Dendritic cell treated with granulocyte-macrophage colony-stimulating factor and Interleukin-4, amounts not matched to agents 40 ng/mL and 50 ng/mL, for 4 days (primary cell): ENCODE data around the gene FTO.

ENCODE experiments used
- H3K27ac Mint-ChIP-seq: one replicate; pipeline ENCODE4 v1.8.0; 2022; ENCODE audit warnings: mild to moderate bottlenecking, mixed read lengths
- H3K27me3 Mint-ChIP-seq: one replicate; pipeline ENCODE4 v1.8.0; 2022; ENCODE audit warnings: mild to moderate bottlenecking, mixed read lengths
- H3K36me3 Mint-ChIP-seq: one replicate; pipeline ENCODE4 v1.8.0; 2022; ENCODE audit warnings: low read depth, mixed read lengths
- H3K4me1 Mint-ChIP-seq: one replicate; pipeline ENCODE4 v1.8.0; 2022; ENCODE audit warnings: low read depth, mixed read lengths
- H3K4me3 Mint-ChIP-seq: one replicate; pipeline ENCODE4 v1.8.0; 2022; ENCODE audit warnings: mild to moderate bottlenecking, moderate library complexity, mixed read lengths
- H3K9me3 Mint-ChIP-seq: one replicate; pipeline ENCODE4 v1.8.0; 2022; ENCODE audit warnings: mixed read lengths
- intact Hi-C: fragments of 100-400 bp; cut with micrococcal nuclease; formaldehyde crosslinking; loops from one replicate; pipeline ENCODE4 v1.15.0; 2022

The FTO gene

DNA sequence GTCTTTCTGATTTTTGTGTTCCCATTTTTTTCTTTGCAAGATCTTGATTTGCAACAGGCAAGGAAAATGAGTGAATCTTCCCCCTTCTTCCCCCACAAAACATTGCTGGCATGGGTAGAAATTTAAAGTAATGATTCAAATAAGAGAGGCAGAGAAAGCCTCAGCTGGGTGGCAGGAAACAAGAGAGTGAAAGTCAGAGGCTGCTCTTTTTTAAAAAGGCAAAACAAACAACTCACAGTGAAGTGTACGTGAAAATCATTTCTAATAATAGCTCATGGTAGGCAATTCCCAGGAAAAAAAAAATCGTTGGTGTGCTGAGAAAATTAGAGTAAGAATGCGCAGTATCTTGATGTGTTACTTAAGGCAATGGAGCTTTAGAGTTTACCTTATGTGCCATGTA is 229.5 kb downstream of the FTO start:
- Mint-ChIP-seq H3K27me3 (no peaks in the 10 kb centered on the region), H3K9me3 (no peaks in the 10 kb centered on the region), H3K36me3 (peaks cover 10% of the 10 kb centered on the region), H3K4me3 (no peak overlapping the region), H3K4me1 (no peaks in the 10 kb centered on the region), H3K27ac (no peak overlapping the region)
- intact Hi-C loops = no loop called here

GRCh38 chr16:53936052-53936451 is 232.1 kb downstream of the FTO start:
- Mint-ChIP-seq H3K9me3 (no peaks in the 10 kb centered on the region), H3K36me3 (peaks cover 14% of the 10 kb centered on the region), H3K4me1 (no peaks in the 10 kb centered on the region), H3K4me3 (no peak overlapping the region), H3K27me3 (no peaks in the 10 kb centered on the region), H3K27ac (no peak overlapping the region)
- intact Hi-C loops = no loop called here

- Mint-ChIP-seq H3K27me3 (no peaks in the 10 kb centered on the region), H3K4me3 (no peak overlapping the region), H3K36me3 (peaks cover 14% of the 10 kb centered on the region), H3K9me3 (no peaks in the 10 kb centered on the region), H3K27ac (no peak overlapping the region), H3K4me1 (no peaks in the 10 kb centered on the region)
- intact Hi-C loops = no loop called here
Measured at GRCh38 chr16:53936529-53936928, 232.6 kb downstream of the FTO start.

- Mint-ChIP-seq H3K4me3 (no peak overlapping the region), H3K9me3 (no peaks in the 10 kb centered on the region), H3K4me1 (peaks cover 6% of the 10 kb centered on the region), H3K27ac (no peak overlapping the region), H3K36me3 (peaks cover 19% of the 10 kb centered on the region), H3K27me3 (no peaks in the 10 kb centered on the region)
- intact Hi-C loops = no loop called here
Measured at GRCh38 chr16:53937161-53937880, 233.4 kb downstream of the FTO start.

GRCh38 chr16:53944025-53944424 is 240.1 kb downstream of the FTO start:
- Mint-ChIP-seq H3K4me1 (peaks cover 16% of the 10 kb centered on the region), H3K4me3 (no peak overlapping the region), H3K36me3 (peaks cover 7% of the 10 kb centered on the region), H3K9me3 (no peaks in the 10 kb centered on the region), H3K27ac (no peak overlapping the region), H3K27me3 (no peaks in the 10 kb centered on the region)
- intact Hi-C loops = no loop called here

DNA sequence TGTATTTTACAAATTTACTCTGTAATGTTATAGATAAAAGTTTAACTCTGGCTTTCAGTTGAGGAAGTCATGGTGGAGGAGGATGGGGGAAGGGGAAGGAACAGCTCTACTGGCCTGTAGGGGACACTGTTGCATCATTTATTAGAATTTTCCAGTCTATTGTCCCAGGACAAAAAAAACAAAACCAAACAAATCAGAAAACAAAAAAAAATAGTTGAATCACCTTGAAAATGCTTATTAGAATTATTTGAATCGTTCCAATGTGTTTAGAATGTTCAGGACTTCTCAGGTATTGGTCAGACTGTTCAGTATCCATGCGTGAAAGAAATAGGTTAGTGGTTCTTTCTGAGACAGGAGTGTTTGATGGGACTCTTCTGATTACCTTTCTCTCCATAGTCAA is 242.0 kb downstream of the FTO start:
- Mint-ChIP-seq H3K4me1 (peaks cover 16% of the 10 kb centered on the region), H3K36me3 (peaks cover 7% of the 10 kb centered on the region), H3K4me3 (no peak overlapping the region), H3K27me3 (no peaks in the 10 kb centered on the region), H3K9me3 (no peaks in the 10 kb centered on the region), H3K27ac (no peak overlapping the region)
- intact Hi-C loops = loop anchor here (2.0 kb wide), 1 partner anchor 1311 kb away; no protein-coding TSS in a partner anchor

DNA sequence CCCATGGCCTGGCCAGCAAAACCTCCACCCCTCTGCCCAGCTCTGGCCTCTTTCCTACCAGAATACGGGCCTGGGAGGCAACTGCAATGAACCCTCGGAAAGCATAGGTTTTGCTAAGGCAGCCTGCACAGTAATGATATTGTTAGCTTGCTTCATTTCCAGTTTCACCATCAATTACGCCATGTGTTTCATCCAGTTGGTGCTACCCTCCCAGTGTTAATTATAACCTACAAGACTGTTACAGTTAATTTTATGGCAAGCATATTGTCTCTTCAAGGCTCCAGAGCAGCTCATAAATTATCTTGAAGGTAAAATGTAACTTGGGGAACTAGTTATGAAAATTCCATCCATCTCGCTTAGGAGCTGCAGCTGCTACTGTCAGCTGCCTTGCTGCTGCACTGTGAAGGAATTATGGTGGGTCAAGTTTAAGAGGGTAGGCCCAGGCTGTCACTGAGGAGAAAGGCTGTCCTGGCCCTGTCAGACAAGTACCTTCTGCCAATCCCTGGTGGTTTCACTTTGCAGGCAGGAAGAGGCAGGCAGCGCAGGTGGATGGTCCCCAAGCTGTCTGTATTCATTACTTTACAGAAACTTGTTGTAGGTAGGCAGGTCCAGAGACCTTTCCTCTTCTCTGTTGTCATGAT is 242.9 kb downstream of the FTO start:
- peaks cover 14% of the 10 kb centered on the region for H3K4me1 Mint-ChIP-seq
- no peak overlapping the region for H3K4me3 Mint-ChIP-seq

DNA sequence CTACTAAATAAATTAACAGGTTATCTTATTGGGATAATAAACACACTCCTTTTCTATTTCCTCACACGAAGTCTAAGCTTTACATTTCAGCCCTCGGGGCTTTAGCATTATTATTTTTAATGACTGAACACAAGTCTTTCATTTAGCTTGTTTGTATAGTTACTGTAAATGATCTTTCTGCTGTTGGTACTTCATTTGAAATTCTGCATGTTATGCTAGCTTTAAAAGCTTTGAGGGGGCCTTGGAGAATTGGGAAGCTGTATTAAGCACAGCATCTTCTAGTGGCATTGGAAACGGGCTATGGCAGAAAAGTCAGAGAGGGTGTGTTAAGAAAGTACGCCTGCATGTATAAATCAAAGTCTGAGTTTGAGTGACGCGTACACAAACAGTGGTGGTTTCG is 243.7 kb downstream of the FTO start:
- intact Hi-C loops = loop anchor here (2.0 kb wide), 1 partner anchor 1309 kb away; no protein-coding TSS in a partner anchor
- peaks cover 14% of the 10 kb centered on the region for H3K4me1 Mint-ChIP-seq
- H3K9me3 Mint-ChIP-seq = no peaks in the 10 kb centered on the region
- H3K36me3 Mint-ChIP-seq = no peaks in the 10 kb centered on the region
- H3K27ac Mint-ChIP-seq = no peak overlapping the region
- H3K27me3 Mint-ChIP-seq = no peaks in the 10 kb centered on the region
- no peak overlapping the region for H3K4me3 Mint-ChIP-seq

More for the DNA sequence above, 242.9 kb downstream of the FTO start:
- Mint-ChIP-seq H3K27ac (no peak overlapping the region), H3K9me3 (no peaks in the 10 kb centered on the region), H3K36me3 (peaks cover 6% of the 10 kb centered on the region), H3K27me3 (no peaks in the 10 kb centered on the region)
- intact Hi-C loops = loop anchor here (2.0 kb wide), 1 partner anchor 1310 kb away; no protein-coding TSS in a partner anchor

GRCh38 chr16:53948326-53948725 is 244.4 kb downstream of the FTO start:
- Mint-ChIP-seq H3K27me3 (no peaks in the 10 kb centered on the region), H3K36me3 (no peaks in the 10 kb centered on the region), H3K9me3 (no peaks in the 10 kb centered on the region), H3K27ac (no peak overlapping the region), H3K4me3 (no peak overlapping the region), H3K4me1 (peaks cover 15% of the 10 kb centered on the region)
- intact Hi-C loops = no loop called here

- intact Hi-C loops = no loop called here
- Mint-ChIP-seq H3K4me3 (no peak overlapping the region), H3K9me3 (no peaks in the 10 kb centered on the region), H3K27ac (no peak overlapping the region), H3K4me1 (peaks cover 15% of the 10 kb centered on the region), H3K27me3 (no peaks in the 10 kb centered on the region), H3K36me3 (no peaks in the 10 kb centered on the region)
Measured at GRCh38 chr16:53948734-53949430, 244.9 kb downstream of the FTO start.

GRCh38 chr16:53949715-53950410 is 245.9 kb downstream of the FTO start:
- Mint-ChIP-seq H3K27ac (no peak overlapping the region), H3K27me3 (no peaks in the 10 kb centered on the region), H3K36me3 (no peaks in the 10 kb centered on the region), H3K4me1 (peaks cover 14% of the 10 kb centered on the region), H3K4me3 (no peak overlapping the region), H3K9me3 (no peaks in the 10 kb centered on the region)
- intact Hi-C loops = no loop called here

- no peak overlapping the region for H3K4me3 Mint-ChIP-seq
- no peak overlapping the region for H3K27ac Mint-ChIP-seq
- H3K4me1 Mint-ChIP-seq = peaks cover 18% of the 10 kb centered on the region
- intact Hi-C loops = no loop called here
- H3K36me3 Mint-ChIP-seq = no peaks in the 10 kb centered on the region
- H3K9me3 Mint-ChIP-seq = no peaks in the 10 kb centered on the region
- H3K27me3 Mint-ChIP-seq = no peaks in the 10 kb centered on the region
Measured at GRCh38 chr16:53950677-53951076, 246.7 kb downstream of the FTO start.

- intact Hi-C loops = no loop called here
Measured at GRCh38 chr16:53952215-53953208, 248.6 kb downstream of the FTO start.

More at GRCh38 chr16:53952215-53953208, 248.6 kb downstream of the FTO start:
- H3K27ac Mint-ChIP-seq = no peak overlapping the region
- H3K4me3 Mint-ChIP-seq = no peak overlapping the region
- no peaks in the 10 kb centered on the region for H3K36me3 Mint-ChIP-seq
- H3K27me3 Mint-ChIP-seq = no peaks in the 10 kb centered on the region
- no peaks in the 10 kb centered on the region for H3K9me3 Mint-ChIP-seq
- H3K4me1 Mint-ChIP-seq = peaks cover 18% of the 10 kb centered on the region
